Activated CD8-positive, alpha-beta memory T cell treated with anti-CD3 and anti-CD28 coated beads, Interleukin-2, amount 50 U/mL, for 1 hour (primary cell): ENCODE measurements around the gene PGM3.
"Not testable (repeated sequence)": the region's sequence is repeated elsewhere in the genome, so short reads cannot be mapped to it uniquely, and the experiment has no call there.

Experiments
- DNase-seq: peaks from one replicate; pipeline ENCODE4 v3.0.0-alpha.2; 2020; ENCODE audit errors: extremely low read depth

Gene PGM3, protein sequence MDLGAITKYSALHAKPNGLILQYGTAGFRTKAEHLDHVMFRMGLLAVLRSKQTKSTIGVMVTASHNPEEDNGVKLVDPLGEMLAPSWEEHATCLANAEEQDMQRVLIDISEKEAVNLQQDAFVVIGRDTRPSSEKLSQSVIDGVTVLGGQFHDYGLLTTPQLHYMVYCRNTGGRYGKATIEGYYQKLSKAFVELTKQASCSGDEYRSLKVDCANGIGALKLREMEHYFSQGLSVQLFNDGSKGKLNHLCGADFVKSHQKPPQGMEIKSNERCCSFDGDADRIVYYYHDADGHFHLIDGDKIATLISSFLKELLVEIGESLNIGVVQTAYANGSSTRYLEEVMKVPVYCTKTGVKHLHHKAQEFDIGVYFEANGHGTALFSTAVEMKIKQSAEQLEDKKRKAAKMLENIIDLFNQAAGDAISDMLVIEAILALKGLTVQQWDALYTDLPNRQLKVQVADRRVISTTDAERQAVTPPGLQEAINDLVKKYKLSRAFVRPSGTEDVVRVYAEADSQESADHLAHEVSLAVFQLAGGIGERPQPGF

DNA sequence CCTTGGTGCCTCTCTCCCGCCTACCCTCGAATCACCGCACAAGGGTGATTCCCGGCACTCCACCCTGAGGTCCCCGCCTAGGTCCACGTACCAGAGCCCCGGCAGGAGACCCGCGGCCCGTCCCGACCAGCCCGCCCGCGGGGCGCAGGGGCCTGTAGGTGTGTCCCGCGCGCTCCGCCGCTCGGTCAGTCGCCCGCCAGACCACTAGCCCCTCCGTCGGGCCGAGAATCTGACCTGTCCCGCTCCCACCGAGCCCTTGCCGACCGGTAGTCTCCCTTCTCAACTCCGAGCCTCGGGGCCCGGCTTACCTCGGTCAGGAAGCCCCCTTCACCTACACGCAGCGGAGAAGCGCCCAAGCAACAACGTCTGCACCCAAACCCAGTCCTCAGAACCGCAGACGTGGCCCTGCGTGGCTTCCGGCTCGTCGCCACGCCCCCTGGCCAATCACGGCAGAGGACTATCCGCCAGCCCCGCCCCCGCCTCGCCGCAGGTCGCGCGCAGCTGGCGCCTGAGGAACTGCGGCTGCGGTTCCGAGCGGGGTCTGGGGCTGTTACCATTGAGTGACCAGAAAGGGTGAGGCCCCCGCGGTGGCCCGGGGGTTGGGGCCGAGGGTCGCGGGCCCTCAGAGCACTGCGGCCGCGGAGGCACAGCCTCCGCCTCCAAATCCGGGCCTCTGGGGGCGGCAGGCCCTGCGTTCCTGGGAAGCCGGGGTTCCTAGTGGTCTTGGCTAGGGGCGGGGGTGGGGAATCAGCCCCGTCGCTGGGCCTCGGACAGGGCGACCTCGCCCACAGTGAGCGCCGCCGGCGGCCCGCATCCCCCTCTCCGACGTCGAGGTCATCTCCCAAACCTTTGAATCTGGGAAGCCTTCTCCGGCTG is at the start of gene PGM3, which contains the start of gene RWDD2A:
PGM3 (minus strand) TSS at position 395 of the 876 bp plus-strand sequence. CDS start 2,253 bp downstream, outside the sequence.
RWDD2A (plus strand) TSS at position 487 of the 876 bp plus-strand sequence. CDS start 1,095 bp downstream, outside the sequence.
- DNase-seq = peak; percentile 65

DNA sequence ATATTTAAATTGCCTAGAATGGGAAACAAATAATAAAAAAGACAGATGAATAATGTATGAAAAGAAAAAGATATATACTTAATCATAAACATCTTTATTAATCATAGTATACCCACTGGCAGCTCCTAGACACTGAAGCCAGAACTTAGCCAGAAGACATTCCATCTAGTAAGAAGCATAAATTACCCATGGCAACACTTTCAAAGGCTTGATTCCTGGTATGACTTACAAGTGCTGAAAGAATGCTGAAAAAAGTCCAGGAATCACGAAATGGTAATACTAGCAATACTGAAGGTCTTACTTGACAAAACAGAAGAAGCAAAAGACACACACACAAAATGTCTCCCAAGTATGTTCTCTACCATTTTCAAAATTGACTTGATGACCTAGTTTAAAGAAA is 38.1 kb upstream of the PGM3 start:
- no peak for DNase-seq

DNA sequence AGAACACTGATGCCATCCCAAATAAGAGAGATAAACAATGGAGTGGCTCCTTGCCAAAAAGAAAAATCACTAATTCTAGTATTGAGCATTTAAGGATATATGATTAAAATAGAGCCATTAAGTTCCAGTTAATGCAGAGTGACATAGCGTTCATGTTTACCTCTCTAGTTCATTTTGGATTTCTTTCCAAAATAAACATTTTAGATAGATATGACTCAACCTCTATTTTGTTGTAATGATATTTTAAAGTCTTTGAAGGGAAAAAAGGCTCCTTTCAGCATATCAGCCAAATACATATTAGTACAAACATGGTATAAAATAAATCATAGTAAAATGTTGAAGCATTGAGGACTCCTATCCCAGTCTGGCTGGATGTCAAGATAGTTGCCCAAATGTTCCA is 33.5 kb upstream of the PGM3 start:
- no peak for DNase-seq

DNA sequence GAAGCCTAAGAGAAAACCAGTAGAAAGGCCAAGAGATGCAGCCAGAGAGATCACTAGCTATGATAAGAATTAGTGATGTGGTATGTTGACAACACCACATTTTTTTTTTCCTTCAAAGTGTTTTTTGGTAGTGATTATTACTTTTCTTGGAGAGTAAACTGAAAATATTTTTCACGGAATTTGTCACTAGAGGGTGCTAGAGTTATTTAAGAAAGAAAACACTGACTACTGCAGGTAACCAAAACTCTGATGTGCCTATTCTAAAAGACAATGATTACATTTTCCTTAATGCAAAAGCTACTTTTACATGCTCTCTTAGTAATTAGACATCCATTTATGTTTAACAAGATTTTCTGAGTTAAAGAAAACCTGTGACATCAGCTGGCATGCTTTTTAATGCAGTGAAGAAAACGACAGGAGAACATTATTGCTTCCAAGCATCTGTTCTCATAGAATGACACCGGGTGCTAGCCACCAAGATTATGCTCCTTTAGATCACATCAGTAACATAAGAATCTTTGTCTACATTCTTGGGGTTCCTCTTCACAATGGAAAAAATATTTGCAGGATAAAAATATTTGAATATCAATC is 28.9 kb upstream of the PGM3 start:
- DNase-seq = no peak

DNA sequence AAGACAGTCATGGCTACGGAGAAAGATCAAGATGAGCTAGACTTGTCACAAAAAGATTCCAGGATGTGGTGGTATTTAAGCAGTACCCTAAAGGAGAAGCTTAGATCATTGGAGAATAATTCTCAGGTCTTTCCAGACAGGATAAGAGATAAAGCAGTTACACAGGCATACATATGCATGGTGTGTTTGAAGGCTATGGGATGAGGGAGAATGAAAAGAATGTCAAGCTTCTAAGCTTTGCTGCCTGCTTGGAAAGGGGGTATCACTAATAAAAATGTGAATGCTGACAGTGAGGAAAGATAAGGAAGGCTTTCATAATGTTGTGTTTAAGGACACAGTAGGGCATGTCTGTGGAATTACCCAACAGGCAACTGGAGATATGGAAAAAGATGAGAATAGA is 28.2 kb upstream of the PGM3 start:
- no peak for DNase-seq

DNA sequence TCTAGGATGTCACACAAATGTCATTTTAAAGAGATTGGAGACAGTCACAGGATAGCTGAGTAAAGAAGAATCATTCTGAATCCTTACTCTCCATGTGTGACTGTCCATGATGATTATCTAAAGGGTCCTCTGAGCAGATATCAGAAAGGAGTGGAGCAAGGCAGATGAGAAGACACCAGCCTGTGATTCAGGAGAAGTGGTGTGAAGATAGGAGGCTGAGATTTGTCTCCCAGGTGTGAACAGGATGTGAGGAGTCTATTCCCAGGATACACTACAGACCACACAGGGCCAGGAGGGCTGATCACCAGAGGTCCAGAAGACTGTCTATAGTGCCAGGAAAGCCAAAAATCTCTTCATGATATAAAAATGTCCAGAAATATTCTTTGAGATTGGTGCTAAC is 27.1 kb upstream of the PGM3 start:
- no peak for DNase-seq

DNA sequence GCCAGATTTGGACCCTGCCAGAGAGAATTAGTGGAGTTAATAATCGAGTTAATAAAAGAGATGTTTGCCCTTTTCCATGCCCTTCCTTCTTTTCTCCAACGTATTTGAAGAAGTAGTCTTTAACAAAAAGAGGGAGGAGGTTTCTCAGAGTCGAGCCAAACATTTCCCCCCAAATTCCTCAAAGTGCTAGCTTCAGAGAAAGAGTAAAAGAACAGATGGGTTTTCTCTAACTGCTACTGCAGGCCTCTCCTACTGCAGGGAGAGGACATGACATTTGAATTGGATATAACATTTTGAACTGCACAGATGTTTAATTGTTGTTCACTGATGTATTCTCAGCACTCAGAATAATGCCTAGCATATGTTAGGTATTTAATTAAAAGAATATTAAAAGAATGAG is 25.6 kb upstream of the PGM3 start:
- no peak for DNase-seq

DNA sequence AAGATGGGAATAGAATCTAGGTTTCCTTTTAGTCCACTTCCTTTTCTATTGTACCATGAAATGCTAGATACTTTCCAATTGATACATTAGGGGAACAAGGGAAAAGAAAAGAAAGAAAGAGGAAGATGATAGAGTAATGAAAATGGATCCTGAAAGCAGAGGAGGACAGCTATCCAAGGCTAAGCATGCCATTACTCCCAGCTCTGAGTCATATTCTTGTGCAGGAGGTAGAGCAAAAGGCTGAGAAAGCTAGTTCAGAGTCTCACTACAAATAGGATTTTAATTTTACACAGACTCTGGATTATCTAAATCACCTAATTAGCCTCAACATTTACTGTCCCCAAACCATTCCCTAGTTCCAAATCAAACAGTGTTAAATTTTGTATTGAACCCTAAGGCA is 23.7 kb upstream of the PGM3 start:
- no peak for DNase-seq

DNA sequence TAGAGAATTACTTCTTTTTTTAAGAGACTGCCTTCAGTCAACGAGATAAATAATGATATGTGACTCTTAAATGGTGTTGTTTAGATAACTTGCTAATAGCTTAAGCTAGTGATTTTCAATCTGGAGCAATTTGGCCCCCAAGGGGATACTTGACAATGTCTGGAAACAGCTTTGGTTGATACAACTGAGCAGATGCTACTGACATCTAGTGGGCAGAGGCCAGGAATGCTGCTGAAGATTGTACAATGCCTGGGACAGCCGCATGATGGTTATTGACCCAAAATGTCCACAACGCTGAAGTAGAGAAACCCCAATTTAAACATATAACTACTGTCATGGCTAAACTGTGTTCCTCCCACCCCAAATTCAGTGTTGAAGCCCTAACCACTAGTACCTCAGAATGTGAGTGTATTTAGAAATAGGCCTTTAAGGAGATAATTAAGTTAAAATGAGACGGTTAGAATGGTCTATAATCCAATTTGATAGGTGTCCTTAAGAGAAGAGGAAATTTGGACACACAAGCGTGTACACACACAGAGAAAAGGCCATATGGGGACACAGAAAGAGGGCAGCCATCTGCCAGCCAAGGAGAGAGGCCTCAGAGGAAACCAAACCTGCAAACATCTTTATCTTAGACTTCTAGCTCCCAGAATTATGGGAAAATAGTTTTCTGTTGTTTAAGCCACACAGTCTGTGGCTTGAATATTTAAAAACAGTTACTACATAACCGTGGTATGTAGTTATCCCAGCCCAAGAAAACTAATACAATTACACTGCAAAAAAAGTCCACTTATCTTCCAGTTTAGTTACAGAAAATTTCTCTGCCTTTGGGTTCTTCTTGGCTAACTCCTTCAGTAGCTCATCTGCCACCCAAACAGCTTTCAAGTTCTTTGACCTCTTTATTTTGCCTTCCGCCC is 22.3 kb upstream of the PGM3 start:
- DNase-seq = peak; percentile 23

DNA sequence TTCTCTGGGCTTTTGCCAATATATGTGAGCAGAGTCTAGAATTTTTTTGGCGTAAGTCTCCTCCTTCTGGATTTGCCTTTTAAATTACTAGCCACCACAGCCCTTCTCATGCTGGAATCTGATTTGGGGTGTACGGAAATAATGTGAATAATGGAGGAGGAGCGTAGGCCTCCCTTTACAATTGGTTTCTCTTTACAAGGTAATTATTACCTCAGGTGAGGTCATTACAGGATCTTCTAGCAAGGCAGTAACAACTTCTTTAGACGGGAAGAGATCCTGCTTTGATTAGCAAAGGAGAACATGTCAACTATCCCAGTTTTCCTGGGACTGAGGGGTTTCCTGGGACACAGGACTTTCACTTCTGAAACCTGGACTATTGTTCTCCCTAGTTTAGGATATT is 9.0 kb upstream of the PGM3 start:
- no peak for DNase-seq

DNA sequence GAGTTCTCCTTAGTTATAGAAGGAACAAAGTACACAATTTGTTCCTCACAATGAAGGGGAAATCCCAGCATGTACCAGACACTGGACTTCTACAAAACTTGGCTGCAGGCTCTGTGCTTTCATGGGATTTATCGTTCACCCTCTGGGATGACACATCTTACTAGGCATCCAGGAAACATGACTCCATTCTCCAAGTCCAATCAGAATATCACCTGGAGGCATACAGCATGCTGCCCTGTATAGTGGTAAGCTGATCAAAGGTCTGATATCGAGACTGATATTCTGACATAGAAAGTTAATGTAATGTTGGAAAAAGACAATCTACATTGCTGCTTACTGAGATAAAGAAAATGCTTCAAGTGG is 6.8 kb upstream of the PGM3 start:
- no peak for DNase-seq

DNA sequence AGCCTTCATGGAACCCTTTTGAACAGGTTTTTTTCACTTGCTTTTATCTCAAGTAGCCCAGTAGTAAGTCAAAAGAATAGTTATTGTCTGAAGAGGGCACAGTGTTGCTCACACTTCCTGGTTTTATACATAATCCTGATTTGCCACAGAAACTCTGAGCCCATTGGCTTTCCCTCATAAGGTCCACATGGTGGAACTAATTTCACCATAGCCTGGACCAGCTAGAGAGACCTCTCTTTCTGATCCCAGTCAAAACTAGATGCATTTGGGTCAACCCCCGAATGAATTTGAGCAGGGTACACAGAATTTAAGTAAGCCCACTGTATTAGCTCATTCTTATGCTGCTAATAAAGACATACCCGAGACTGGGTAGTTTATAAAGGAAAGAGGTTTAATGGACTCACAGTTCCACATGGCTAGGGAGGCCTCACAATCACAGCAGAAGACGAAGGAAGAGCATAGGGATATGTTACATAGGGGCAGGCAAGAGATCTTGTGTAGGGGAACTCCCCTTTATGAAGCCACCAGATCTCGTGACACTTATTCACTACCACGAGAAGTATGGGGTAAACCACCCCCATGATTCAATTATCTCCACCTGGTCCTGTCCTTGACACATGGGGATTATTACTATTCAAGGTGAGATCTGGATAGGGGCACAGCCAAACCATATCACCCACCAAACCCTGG is 6.3 kb upstream of the PGM3 start:
- no peak for DNase-seq

DNA sequence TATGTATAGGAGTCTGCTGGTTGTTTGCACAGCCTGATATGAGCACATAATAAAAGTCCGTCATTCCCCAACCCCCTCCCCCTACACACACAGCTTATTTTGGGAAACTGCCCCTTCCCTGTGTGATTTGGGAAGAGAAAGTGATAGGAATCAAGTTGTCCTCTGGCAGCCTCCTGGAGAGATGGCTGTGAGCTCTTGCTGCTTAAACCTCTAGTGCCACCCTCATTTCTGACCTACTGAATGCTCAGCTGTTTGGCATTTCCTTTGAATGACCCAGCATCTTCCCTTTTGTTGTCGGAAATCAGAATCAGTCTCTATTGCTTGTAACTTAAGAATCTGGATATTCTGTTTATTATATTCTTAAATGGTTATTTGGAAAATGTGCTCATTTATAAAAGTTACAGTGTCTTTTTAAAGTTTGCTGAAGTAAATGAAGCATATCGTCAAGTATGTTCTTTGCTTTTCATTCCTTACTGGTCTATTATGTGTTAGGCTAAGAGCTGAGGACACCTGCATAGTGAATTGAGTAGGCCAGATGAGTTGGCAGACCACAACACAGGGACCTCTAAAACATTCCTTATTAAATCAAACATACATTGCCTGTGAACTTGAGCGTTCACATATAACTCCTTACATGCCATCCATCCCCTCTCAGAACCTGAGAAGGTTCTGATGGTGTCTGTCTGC is 5.6 kb upstream of the PGM3 start:
- no peak for DNase-seq

DNA sequence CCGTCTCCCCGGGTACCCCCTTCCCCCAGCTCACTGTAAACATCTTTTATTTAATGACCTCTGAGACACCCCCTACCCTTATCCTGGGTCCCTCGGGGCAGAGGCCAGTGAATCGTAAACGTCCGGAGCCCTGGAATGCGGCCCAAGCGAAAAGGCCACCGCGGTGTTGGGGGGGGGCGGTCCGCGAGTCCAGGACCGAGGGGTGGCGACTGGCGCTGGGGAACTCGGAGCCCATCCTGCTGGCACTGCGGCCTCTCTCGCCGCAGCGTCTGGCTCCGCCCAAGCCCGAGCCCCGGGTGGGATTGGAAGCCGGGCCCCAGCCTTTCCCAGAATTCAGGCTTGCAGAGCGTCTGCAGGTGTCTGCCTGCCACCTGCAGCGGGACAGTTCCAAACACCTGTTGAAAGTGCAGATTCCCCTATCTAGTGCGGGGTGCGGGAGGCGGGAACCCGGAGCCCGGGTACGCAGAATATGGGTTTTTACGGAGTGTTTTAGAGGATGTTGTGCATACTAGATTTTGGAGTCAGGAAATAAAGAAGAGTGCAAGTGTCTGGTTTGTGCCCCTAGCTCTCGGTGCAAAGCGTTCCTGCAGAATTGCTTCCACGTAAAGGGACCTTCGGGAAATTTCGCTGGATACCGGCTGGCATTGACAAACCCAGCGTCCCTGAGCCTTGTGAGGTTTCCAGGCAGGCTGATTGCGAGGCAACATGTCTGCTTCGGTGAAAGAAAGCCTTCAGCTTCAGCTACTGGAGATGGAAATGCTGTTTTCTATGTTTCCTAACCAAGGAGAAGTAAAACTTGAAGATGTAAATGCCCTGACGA is 892 bp upstream of the PGM3 start:
- DNase-seq = no peak

DNA sequence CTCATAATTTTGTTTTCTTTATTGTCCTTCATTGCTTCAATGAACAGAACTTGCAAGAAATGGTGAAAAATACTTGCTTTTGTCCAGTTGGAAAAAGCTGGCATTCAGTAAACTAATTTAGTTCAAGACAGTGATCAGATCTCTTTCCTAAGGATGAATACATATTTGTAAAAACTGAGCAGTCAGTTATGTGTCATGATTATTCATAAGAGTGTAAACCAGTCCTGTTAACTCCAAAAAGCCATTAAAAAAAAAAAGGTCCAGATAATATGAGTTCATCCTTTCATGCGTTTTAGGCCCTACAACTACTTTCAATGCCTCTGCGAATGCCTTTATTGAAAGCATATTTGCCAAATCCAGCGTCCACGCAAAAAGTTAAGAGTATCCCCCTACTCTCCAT is 609 bp downstream of the PGM3 start:
- no peak for DNase-seq

DNA sequence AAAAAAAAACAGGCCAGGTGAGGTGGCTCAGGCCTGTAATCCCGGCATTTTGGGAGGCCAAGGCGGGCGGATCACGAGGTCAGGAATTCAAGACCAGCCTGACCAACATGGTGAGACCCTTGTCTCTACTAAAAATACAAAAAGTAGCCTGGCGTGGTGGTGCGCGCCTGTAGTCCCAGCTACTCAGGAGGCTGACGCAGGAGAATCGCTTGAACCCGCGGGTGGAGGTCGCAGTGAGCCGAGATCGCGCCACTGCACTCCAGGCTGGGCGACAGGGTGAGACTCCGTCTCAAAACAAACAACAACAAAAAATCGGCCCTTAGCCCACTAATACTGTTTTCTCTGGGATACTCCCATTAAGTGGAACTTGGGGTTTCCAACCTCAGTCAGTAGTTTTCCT is 1.1 kb downstream of the PGM3 start:
- not testable (repeated sequence) for DNase-seq

DNA sequence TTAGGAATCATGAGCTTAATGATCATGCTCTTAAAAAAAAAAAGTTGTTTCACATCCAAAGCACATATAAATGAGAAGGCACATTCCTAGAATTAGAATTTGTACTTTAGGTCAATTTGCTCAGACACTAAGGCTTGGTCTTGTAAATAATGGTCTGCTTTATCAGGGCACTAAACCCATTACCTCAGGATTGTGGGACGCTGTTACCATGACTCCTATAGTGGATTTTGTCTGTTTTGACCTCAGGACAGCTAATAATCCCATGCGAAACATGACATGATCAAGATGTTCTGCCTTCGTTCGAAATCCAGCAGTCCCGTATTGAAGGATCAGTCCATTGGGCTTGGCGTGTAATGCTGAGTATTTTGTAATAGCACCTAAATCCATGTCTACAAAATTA is 2.4 kb downstream of the PGM3 start:
- DNase-seq = no peak

DNA sequence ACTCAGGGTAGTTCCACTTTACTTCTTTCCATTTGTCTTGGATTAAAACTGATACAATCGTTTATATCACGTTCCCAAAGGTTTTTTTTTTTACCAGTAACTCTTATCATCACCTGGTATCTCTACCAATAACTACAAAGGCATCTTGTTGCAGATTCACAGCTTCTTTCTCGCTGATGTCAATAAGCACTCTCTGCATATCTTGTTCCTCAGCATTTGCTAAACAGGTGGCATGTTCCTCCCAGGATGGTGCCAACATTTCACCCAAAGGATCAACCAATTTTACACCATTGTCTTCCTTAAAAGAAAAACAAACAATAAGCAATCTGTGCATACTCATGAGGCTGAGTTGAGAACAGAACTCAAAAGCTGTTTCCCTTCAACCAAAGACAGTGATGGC is 4.6 kb downstream of the PGM3 start:
- DNase-seq = no peak

DNA sequence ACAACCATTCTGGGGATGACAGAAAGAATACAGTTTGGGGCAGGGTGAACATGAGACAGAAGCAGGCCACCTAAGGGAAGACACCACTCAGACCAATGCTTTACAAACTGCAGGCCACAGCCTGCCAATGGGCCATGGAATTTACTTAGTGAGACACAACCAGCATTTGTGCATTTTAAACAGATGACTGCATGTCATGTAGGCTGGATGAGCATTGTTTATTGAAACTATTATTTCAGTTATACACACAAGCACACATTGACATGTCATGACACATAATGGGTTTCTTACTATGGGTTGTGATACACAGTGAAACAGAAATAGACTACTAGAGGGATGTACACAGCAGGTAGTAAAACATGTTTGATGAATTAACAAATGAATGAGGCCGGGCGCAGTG is 8.0 kb downstream of the PGM3 start:
- no peak for DNase-seq
